T-helper 17 cell (primary cell): ENCODE results near the gene SELENOH. TPM values are rescaled to one million over a fixed set of nuclear protein-coding genes. Genes with fewer than 3 reads are reported as not detected.
A peak's percentile ranks its signal among the peaks of the same experiment; 100 is the strongest.

Experiments used
- ATAC-seq: fragments of 150-1000 bp; cut with Tn5 transposase; 2 replicates; pipeline ENCODE4 v1.10.0; 2021; ENCODE audit warnings: mild to moderate bottlenecking, moderate library complexity
- DNase-seq, 3 donors: peaks; one replicate each; pipeline versions ENCODE4 v3.0.0 to v3.0.0-alpha.2; 2020 to 2021
- H3K9me3 ChIP-seq: one replicate; pipeline ENCODE4 v1.7.0; 2013; ENCODE audit warnings: low read length, mild to moderate bottlenecking; ENCODE audit not compliant: control insufficient read depth, poor library complexity, severe bottlenecking
- H3K27ac Mint-ChIP-seq: one replicate; pipeline ENCODE4 v1.8.0; 2022; ENCODE audit warnings: mild to moderate bottlenecking, moderate library complexity, mixed read lengths
- H3K27me3 Mint-ChIP-seq: one replicate; pipeline ENCODE4 v1.8.0; 2022; ENCODE audit warnings: mixed read lengths
- H3K36me3 Mint-ChIP-seq: one replicate; pipeline ENCODE4 v1.8.0; 2022; ENCODE audit warnings: low read depth, mixed read lengths
- H3K4me1 Mint-ChIP-seq: one replicate; pipeline ENCODE4 v1.8.0; 2022; ENCODE audit warnings: mild to moderate bottlenecking, mixed read lengths
- H3K4me3 Mint-ChIP-seq: one replicate; pipeline ENCODE4 v1.8.0; 2022; ENCODE audit warnings: mild to moderate bottlenecking, moderate library complexity, mixed read lengths
- total RNA-seq, 4 donors: library from RNA in 2 of 4; stranded (reverse) in 2 of 4; gene quantifications; one replicate each; pipeline ENCODE4 v1.2.3 and lab custom pipeline; 2022 to 2026

The SELENOH gene
- total RNA-seq, 2 donors from 2014 or later: 70.0 to 72.6 TPM

- H3K9me3 ChIP-seq: no peaks in the 10 kb centered on the region
- ATAC-seq (no peak), DNase-seq (no peak)
- H3K4me1 Mint-ChIP-seq: peaks cover 20% of the 10 kb centered on the region
- no peak overlapping the region for H3K27ac Mint-ChIP-seq
- H3K27me3 Mint-ChIP-seq: no peaks in the 10 kb centered on the region
- H3K4me3 Mint-ChIP-seq: no peak overlapping the region
- no peaks in the 10 kb centered on the region for H3K36me3 Mint-ChIP-seq
These were observed 36.7 kb downstream of the SELENOH start for GRCh38 chr11:57777969-57778317.

GRCh38 chr11:57778318-57779037, 37.2 kb downstream of the SELENOH start:
- Mint-ChIP-seq H3K36me3 (no peaks in the 10 kb centered on the region), H3K27ac (peak overlapping the region; percentile 19), H3K4me3 (no peak overlapping the region), H3K4me1 (peaks cover 20% of the 10 kb centered on the region), H3K27me3 (no peaks in the 10 kb centered on the region)
- no peak for DNase-seq
- no peaks in the 10 kb centered on the region for H3K9me3 ChIP-seq
- no peak for ATAC-seq

GRCh38 chr11:57779276-57779675, 38.0 kb downstream of the SELENOH start:
- ATAC-seq: no peak
- Mint-ChIP-seq H3K4me1 (peaks cover 20% of the 10 kb centered on the region), H3K27ac (peak overlapping the region; percentile 19)

GRCh38 chr11:57781529-57781943, 40.2 kb downstream of the SELENOH start:
- H3K36me3 Mint-ChIP-seq: peaks cover 2% of the 10 kb centered on the region
- H3K4me1 Mint-ChIP-seq: peaks cover 13% of the 10 kb centered on the region
- H3K9me3 ChIP-seq: no peaks in the 10 kb centered on the region
- H3K27me3 Mint-ChIP-seq: no peaks in the 10 kb centered on the region
- ATAC-seq (no peak), DNase-seq (no peak)
- H3K4me3 Mint-ChIP-seq: no peak overlapping the region
- peak overlapping the region; percentile 21 for H3K27ac Mint-ChIP-seq

More at GRCh38 chr11:57779276-57779675, 38.0 kb downstream of the SELENOH start:
- H3K4me3 Mint-ChIP-seq: no peak overlapping the region
- H3K9me3 ChIP-seq: no peaks in the 10 kb centered on the region
- no peak for DNase-seq
- no peaks in the 10 kb centered on the region for H3K36me3 Mint-ChIP-seq
- H3K27me3 Mint-ChIP-seq: no peaks in the 10 kb centered on the region

- Mint-ChIP-seq H3K27me3 (no peaks in the 10 kb centered on the region), H3K27ac (peak overlapping the region; percentile 21), H3K4me3 (no peak overlapping the region), H3K36me3 (peaks cover 2% of the 10 kb centered on the region), H3K4me1 (peaks cover 11% of the 10 kb centered on the region)
- H3K9me3 ChIP-seq: no peaks in the 10 kb centered on the region
- DNase-seq: no peak
- ATAC-seq: no peak
These were observed 43.8 kb downstream of the SELENOH start for GRCh38 chr11:57785072-57785471.

GRCh38 chr11:57786436-57786835, 45.1 kb downstream of the SELENOH start:
- ATAC-seq: no peak
- no peak overlapping the region for H3K27ac Mint-ChIP-seq
- peaks cover 2% of the 10 kb centered on the region for H3K36me3 Mint-ChIP-seq
- peaks cover 10% of the 10 kb centered on the region for H3K4me1 Mint-ChIP-seq
- H3K27me3 Mint-ChIP-seq: no peaks in the 10 kb centered on the region
- DNase-seq: no peak
- no peak overlapping the region for H3K4me3 Mint-ChIP-seq
- no peaks in the 10 kb centered on the region for H3K9me3 ChIP-seq

GRCh38 chr11:57787006-57787604, 45.8 kb downstream of the SELENOH start:
- ATAC-seq (no peak), DNase-seq (no peak)
- H3K4me1 Mint-ChIP-seq: peaks cover 12% of the 10 kb centered on the region
- H3K27ac Mint-ChIP-seq: no peak overlapping the region
- no peaks in the 10 kb centered on the region for H3K27me3 Mint-ChIP-seq
- H3K4me3 Mint-ChIP-seq: no peak overlapping the region
- peaks cover 2% of the 10 kb centered on the region for H3K36me3 Mint-ChIP-seq
- no peaks in the 10 kb centered on the region for H3K9me3 ChIP-seq

- peaks cover 20% of the 10 kb centered on the region for H3K4me1 Mint-ChIP-seq
- H3K36me3 Mint-ChIP-seq: peaks cover 2% of the 10 kb centered on the region
- no peak overlapping the region for H3K4me3 Mint-ChIP-seq
- no peaks in the 10 kb centered on the region for H3K9me3 ChIP-seq
- no peak for DNase-seq
- peak overlapping the region; percentile 49 for H3K27ac Mint-ChIP-seq
- H3K27me3 Mint-ChIP-seq: no peaks in the 10 kb centered on the region
- ATAC-seq: no peak
These were observed 46.8 kb downstream of the SELENOH start for GRCh38 chr11:57787920-57788702.

DNA sequence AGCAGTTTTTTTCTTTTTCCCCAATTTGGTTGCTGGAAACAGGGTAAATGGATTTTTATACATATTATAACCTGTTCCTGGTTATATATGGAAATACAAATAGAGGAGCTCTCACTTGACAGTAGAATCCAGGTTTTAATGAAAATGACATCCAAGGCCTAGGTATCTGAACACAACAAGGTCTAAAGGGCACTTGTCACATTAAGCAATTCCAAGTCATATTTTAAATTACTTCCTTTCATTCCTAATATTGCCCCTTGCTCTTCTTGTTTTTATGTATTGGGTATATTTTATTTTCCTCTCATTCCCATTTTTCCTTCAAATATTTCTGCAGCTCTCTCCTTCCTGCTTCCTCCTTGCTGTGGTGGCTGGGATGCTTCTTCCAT, 47.4 kb downstream of the SELENOH start:
- H3K27me3 Mint-ChIP-seq: no peaks in the 10 kb centered on the region
- H3K4me3 Mint-ChIP-seq: no peak overlapping the region
- H3K9me3 ChIP-seq: no peaks in the 10 kb centered on the region
- H3K27ac Mint-ChIP-seq: peak overlapping the region; percentile 49
- H3K36me3 Mint-ChIP-seq: peaks cover 2% of the 10 kb centered on the region
- H3K4me1 Mint-ChIP-seq: peaks cover 26% of the 10 kb centered on the region
- DNase-seq (no peak), ATAC-seq (no peak)

DNA sequence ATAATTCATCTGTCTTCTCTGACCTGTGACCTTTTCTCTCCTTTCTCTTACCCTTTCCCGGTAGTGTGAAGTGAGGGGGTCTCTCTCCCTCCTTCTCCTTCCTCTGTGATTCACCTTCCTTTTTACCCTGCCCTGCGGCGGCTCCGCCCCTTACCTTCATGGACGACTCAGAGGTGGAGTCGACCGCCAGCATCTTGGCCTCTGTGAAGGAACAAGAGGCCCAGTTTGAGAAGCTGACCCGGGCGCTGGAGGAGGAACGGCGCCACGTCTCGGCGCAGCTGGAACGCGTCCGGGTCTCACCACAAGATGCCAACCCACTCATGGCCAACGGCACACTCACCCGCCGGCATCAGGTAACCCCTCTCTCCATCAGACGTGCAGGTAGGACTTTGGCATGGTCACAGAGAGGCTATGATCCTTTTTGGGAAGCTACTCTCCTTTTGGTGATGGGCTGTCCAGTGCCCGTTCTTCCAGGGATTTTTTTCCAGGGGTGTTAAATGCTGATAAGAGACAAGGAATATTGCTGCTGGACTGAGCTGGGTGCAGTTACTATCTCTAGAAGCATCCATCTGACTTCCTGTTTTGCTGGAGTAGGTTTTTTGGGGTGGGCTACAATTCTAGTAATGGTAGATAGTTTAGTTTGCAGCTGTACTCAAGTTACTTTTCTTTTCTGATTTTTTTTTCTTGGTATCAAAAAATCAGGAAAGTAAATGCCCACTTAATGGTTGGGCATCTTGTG, 50.2 kb downstream of the SELENOH start:
- Mint-ChIP-seq H3K4me3 (peak overlapping the region; percentile 78), H3K36me3 (peaks cover 7% of the 10 kb centered on the region), H3K27me3 (no peaks in the 10 kb centered on the region), H3K4me1 (peaks cover 33% of the 10 kb centered on the region), H3K27ac (peak overlapping the region; percentile 96)
- ATAC-seq (no peak), DNase-seq (no peak)
- no peaks in the 10 kb centered on the region for H3K9me3 ChIP-seq

- peaks cover 7% of the 10 kb centered on the region for H3K36me3 Mint-ChIP-seq
- H3K4me1 Mint-ChIP-seq: peaks cover 33% of the 10 kb centered on the region
- DNase-seq (peak; percentile 64 to 81 (median 72)), ATAC-seq (peak; percentile 93)
- H3K27ac Mint-ChIP-seq: peak overlapping the region; percentile 96
- H3K27me3 Mint-ChIP-seq: no peaks in the 10 kb centered on the region
- H3K4me3 Mint-ChIP-seq: peak overlapping the region; percentile 78
- no peaks in the 10 kb centered on the region for H3K9me3 ChIP-seq
These were observed 50.8 kb downstream of the SELENOH start for GRCh38 chr11:57792060-57792541.

DNA sequence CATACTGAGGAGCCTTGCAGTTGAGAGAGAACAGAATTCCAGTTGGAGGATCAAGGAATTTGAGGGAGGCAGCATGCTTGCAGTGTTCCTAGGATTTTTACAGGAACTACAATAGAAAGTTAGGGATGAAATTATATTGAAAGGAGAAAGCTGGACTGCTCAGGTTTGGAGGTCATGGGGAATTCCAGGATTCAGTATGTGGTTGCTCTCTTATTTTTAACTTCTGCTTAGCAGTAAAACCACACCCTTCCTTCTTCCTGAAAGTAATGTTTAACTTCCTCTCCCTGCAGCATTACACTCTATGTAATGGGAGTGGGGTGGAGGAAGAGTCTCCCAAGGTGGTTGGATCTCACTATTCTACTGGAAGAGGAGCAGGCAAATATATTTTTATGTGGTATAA, 51.6 kb downstream of the SELENOH start:
- peak; percentile 50 for ATAC-seq
- H3K27me3 Mint-ChIP-seq: no peaks in the 10 kb centered on the region
- H3K9me3 ChIP-seq: no peaks in the 10 kb centered on the region
- peak overlapping the region; percentile 96 for H3K27ac Mint-ChIP-seq
- peaks cover 7% of the 10 kb centered on the region for H3K36me3 Mint-ChIP-seq
- peaks cover 31% of the 10 kb centered on the region for H3K4me1 Mint-ChIP-seq
- DNase-seq: no peak
- H3K4me3 Mint-ChIP-seq: peak overlapping the region; percentile 78
